ENCODE data around the gene PIKFYVE.
"Not testable (repeated sequence)": the region's sequence is repeated elsewhere in the genome, so short reads cannot be mapped to it uniquely, and the experiment has no call there.

The PIKFYVE gene

DNA sequence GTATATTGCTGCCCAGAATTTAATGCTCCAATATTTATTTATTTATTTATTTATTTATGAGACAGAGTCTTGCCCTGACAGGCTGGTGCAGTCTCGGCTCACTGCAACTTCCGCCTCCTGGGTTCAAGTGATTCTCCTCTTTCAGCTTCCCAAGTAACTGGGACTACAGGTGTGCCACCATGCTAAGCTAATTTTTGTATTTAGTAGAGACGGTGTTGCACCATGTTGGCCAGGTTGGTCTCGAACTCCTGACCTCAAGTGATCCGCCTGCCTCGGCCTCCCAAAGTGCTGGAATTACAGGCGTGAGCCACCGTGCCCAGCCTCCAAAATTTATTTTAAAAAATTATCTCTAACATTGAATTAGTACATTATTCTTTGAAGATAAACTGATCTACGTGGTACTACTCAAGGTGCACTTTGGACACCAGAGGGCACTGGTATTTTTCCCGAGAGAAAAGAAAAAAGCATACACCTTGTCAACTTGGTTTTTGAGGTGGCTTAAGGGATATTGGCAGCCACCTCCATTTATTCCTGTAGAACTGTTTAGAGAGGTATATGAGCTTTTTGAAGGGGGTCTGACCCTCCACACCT is 9.8 kb upstream of the PIKFYVE start:
- no peak for DNase-seq

DNA sequence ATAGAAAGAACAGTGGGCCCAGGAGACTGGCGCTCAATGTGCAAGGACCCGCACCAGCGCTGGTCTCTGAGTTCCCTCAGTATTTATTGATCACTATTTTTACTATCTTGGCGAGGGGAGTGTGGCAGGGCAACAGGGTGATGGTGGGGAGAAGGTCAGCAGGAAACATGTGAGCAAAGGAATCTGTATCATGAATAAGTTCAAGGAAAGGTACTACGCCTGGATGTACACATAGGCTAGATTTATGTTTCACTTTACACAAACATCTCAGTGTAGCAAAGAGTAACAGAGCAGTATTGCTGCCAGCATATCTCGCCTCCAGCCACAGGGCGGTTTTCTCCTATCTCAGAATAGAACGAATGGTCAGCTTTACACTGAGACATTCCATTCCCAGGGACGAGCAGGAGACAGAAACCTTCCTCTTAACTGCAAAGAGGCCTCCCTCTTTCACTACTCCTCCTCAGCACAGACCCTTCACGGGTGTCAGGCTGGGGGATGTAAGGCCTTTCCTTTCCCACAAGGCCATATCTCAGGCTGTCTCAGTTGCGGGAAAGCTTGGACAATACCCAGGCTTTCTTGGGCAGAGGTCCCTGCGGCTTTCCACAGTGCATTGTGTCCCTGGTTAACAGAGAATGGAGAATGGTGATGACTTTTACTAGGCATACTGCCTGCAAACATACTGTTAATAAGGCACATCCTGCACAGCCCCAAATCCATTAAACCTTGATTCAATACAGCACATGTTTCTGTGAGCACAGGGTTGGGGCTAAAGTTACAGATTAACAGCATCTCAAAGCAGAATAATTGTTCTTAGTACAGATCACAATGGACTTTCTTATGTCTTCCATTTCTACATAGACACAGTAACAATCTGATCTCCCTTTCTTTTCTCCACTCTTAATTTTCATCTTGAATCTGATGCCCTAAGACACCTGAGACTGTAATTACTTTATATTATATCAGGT is 8.9 kb upstream of the PIKFYVE start:
- not testable (repeated sequence) for DNase-seq

DNA sequence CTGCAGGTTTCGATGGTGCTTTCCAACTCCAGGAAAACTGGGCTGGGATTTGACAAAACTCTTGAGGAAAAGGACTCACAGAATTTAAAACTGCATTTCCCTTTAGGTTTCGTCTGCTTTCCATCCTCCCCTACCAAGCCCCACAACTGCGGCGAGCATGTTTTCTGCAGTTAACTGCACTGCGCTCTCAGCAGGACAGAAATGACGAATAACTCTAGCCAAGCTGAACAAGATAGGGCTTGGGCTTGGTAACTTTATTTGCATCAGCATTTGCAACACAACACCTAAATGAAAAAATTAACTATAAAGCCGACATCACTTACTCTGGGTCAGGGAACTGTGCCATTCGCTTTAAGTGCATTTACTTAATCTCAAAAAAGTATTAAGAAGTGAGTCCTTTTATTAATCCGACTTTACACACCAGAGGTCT is 669 bp upstream of the PIKFYVE start:
- DNase-seq, result peak; percentile 29

DNA sequence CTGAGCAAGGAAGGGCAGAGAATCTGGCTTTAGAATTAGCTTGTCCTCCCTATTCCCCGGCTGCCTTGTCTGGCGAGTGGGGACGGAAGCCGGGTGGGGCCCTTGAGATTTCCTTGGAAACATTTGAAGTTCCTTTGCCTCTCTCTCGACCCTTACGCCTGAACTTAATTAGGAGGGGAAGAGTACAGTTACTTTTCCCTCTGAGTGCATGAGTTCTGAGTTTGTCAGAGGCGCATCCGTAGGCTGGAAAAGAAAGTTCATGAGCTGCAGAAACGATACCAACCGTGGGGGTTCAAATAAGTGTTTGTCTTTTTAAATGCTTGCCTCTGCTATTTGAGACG is 468 bp downstream of the PIKFYVE start:
- DNase-seq, result no peak

DNA sequence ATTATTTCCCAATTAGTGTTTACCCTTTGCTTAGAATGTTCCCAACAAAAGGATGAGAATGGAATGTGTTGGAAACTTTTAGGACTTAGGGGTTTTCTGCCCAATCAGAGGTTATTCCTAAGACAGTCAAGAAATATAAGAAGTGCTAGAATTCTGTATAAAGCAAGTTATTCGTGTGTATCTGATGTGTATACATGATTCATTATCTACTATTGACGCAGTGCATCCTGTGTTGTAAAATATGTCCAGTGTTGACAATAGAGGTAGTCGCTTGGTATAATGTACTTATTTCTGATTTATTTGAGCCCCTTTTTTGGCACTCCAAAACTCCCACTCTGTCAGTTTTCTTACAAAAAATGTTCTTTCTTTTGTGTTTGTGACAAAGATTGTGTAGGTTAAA is 881 bp downstream of the PIKFYVE start:
- DNase-seq, result no peak

DNA sequence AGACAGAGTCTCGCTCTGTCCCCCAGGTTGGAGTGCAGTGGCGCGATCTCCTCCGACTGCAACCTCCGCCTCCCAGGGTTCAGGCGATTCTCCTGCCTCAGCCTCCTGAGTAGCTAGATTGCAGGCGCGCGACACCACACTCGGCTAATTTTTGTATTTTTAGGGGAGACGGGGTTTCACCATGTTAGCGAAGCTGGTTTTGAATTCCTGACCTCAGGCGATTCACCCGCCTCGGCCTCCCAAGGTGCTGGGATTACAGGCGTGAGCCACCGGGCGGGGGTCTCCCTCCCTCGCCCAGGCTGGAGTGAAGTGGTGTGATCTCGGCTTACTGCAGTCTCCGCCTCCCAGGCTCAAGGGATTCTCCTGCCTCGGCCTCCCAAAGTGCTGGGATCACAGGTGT is 1.5 kb downstream of the PIKFYVE start:
- DNase-seq, result not testable (repeated sequence)

DNA sequence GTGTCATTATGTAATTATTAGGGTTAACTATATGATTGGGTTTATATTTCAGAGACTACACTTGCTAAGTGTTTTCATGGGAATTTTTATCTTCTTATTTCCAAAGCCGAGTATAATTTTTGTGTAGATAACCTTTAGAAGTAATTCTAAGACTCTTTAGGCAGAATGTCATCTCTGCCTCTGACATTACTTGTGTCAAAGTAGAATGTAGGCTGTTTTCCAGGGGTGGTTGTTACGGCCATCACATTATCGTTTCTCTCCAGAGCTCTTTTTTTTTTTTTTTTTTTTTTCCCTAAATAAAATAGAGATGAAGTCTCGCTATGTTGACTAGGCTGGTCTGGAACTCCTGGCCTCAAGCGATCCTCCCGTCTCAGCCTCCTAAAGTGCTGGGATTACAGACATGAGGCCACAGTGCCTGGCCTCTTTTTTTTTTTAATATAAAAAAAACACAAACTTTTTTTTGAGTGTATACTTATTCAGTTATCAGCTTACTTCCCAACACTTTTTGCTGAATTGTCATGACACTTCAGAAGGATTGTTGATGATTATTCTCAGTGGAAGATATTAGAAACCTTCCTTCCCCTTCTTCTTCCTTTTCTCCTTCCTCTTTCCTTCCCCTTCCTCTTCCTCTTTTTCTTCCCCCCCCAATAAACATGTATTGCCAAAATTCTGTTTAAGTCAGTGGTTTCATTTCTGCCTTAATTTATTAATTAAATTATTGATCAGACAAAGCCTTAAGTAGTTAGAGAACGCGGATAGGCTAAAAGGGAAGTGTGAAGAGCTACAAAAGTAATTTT is 2.3 kb downstream of the PIKFYVE start:
- no peak for DNase-seq

DNA sequence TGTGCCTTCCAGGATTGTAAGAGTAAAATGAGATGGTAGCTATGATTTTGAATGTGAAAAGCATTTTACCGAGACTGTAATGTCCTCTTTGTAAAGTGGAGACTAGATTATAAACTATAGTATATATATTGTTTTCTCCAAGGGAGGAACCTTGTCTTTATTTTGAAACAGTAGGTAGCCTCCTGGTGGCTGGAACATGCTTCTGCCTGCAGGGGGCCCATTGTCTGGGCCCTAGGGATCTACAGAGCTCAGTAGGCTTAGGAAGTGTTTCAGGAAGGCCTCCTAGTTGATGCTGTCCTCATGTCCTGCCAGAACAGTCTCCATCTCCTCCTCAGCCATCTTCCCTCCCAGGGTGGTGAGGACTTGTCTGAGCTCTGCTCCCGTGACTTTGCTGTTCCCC is 3.0 kb downstream of the PIKFYVE start:
- DNase-seq, result no peak

DNA sequence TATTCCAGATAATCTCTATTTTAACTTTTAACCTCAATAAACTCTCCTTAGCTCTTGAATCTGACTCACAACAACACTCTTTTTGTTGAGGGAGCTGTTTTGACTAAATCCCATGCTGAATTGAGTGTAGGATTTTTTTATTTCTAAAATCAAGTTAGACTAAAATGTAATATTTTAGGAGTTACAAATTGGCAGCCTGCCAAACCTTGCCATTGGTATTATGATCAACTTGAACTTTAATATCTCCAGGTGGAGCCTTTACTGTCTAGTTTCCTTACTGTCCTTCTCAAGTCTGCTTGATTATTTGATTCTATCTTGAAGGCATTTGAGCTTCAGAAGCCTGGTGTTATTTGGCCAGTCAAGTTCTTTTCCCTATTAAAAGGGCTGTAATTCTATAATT is 8.7 kb downstream of the PIKFYVE start:
- no peak for DNase-seq

DNA sequence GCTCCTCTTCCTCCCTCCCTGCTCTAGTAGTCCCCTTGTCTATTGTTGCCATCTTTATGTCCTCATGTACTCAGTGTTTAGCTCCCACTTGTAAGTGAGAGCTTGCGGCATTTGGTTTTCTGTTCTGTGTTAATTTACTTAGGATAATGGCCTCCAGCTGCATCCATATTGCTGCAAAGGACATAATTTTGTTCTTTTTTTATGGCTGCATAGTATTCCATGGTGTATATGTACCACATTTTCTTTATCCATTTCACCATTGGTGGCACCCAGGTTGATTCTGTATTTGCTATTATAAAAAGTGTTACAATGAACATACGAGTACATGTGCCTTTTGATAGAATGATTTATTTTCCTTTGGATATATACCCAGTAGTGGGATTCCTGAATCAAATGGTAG is 12.5 kb downstream of the PIKFYVE start:
- no peak for DNase-seq

DNA sequence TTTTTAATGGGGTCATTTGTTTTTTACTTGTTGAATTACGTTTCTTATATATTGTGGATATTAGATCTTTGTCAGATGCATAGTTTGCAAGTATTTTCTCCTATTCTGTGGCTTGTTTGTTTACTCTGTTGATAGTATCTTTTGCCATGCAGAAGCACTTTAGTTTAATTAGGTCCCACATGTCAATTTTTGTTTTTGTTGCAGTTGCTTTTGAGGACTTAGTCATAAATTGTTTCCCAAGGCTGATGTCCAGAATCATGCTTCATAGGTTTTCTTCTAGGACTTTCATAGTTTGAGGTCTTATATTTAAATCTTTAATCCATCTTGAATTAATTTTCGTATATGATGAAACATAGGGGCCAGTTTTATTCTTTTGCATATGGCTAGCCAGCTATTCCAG is 13.2 kb downstream of the PIKFYVE start:
- no peak for DNase-seq

DNA sequence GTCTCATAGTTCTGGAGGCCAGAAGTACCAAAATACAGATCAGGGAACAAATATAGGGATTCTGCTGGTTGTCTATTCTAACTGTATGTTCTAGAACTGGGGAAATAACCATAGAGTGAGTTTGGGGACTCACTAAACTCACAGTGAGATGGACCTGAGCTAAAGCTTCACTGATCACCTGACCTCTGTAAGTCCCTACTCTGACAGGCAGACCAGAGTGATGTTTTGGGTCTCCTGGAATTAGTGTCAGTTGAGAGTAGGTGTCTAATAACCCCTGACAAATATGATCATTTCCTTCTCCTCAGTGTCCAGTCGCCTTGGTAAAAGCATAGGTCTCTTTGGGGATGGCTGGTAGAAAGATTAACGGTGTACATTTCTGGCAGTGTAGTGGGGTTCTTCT is 14.2 kb downstream of the PIKFYVE start:
- DNase-seq, result no peak

DNA sequence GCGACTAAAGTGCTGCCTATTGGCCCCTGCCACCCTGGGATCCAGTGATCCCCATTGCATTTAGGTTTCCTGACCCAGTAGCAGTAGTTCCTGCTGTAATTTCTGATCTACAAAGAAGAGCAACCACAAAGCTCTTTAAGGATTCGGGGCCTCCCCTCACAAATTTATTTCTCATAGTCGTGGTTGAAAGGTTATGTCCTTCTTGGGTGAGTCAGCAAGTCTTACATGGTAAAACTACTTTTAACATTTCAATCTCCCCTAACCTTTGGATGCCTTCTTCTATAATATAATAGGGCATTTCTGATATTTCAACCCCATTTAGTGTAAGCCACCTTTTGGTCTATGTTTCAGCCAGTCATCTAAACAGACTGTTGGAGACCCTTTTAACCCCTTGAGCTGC is 14.9 kb downstream of the PIKFYVE start:
- DNase-seq, result no peak

DNA sequence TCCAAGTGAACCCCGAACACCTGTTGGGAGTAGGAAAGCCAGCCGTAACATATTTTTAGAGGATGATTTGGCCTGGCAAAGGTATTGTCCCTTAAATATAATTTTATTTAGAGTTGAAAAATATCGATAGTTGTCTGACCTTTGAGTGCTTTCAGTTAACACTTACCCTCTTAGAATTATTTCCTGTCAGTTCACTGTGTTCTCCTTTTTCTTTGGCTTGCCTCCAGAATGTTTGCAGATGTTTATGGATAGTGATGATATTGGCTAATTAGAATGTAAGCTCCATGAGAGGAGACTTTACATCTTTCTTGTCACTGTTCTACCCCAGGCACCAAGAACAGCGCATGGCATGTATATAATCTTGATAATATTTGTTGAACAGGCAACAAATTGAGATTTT is 19.8 kb downstream of the PIKFYVE start:
- DNase-seq, result no peak

DNA sequence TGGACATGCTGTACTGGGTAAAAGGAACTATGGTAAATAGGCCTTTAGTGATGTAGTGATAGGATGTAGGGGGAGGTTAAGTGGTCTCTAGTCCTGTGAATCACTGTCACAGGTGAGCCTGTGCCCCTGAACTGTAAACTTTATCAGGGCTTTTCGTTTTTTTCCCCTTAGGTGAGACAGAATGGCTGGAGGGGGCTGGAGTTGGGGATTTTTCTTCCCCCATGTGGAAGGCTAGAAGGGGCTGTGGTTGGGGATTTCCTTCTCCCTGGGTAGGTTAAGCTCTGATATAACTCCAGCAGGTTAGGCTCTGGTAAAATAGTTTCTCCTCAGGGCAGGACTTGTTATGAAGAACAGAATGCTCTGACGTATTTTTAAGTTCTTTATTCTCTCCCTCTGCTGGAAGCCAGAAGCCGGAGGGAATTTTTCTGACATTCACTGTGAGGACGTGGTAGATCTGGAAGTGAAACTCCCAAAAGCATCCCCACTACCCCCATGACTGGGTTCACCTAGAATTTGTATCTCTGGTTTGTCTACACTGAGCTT is 28.5 kb downstream of the PIKFYVE start:
- DNase-seq, result no peak

DNA sequence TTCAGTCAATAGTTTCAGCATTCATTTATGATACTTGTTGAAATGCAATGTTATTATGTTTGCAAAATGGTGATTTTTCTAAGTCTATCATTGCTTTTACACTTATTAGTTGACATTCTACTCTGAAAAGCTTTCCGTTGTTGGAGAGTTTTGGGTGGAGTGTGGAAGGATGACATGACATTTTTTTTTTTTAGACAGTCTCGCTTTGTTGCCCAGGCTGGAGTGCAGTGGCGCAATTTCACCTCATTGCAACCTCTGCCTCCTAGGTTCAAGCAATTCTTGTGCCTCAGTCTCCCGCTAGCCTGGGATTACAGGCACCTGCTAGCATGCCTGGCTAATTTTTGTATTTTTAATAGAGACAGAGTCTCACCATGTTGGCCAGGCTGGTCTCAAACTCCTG is 29.8 kb downstream of the PIKFYVE start:
- no peak for DNase-seq

DNA sequence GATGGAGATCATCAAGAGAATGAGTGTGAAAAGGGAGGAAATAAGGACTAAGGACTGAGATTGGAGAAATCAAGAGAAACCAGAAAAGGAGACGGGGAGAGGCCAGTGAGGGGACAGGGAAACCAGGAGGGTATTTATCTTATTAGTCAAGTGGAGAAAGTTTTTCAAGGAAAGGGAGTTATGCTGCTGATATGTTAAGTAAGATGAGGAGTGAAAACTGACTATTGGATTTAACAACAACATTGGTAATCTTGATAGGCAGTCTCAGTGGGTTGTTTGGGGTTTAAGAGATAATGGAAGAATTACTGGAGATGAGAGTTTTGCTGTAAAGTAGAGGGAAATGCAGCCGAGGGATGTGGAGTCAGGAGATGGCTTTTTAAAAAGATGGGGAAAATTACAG is 30.6 kb downstream of the PIKFYVE start:
- DNase-seq, result no peak

DNA sequence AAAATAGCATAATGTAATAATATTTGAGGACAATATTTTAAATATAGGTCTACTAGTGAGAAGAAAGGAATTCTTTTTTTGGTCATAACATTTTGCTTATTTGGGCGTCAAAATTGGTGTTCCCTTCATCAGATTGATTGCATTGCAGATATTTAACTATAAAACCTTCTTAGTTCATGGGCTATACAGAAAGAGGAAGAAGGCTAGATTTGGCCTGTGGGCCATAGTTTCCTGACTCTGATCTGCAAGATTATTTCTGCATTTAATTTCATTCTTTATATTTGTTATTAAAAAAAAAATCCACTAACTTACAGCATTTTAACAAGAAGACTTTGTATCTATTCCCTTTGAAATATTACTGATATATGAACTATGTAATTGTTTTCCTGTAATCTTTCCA is 31.9 kb downstream of the PIKFYVE start:
- DNase-seq, result no peak

DNA sequence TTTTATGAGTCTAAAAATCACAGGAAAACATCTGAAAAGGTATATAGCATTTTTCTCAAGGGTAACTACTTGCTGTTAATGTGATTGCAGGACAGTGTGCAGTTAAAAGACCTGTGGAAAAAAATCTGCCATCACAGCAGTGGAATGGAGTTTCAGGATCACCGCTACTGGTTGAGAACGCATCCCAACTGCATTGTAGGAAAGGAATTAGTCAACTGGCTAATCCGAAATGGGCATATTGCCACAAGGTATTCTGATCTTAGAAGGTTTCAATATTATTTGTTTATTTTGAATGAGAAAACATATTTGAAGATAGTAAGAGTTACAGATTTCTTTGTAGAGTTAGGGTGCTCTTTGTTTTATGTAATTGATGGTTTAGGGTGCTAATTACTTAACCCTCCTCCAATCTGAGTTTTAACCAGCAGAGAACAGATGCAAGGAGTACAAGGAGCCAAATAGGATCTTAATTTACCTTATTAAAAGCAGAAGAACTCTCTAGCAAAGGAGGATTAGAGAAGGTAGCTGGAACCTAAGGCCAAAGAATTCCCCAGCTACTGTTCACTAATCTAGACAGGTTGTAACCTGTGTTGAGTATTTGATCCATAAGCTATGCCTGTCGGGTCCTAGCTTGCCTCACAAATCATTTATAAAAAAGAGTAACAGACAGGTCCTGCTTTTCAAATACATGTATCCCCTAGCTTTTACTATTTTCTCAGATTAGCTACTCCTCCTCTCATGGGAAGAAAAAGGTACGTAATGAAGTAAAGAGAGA is 35.0 kb downstream of the PIKFYVE start:
- DNase-seq, result no peak

DNA sequence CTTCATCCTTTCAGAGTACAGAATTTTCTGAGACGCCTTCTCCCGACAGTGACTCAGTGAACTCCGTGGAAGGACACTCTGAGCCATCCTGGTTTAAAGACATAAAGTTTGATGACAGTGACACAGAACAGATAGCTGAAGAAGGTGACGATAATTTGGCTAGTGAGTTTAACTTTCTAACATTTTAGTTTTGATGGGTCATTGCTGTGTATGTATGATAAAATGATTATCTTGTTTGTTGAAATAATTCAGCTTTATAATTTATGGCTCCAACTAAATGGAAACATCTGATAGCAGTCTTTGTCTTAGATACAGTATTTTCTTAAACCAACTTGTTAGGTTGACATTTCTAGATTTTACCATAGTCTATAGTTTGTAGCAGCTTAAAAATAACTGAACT is 38.1 kb downstream of the PIKFYVE start:
- DNase-seq, result no peak

DNA sequence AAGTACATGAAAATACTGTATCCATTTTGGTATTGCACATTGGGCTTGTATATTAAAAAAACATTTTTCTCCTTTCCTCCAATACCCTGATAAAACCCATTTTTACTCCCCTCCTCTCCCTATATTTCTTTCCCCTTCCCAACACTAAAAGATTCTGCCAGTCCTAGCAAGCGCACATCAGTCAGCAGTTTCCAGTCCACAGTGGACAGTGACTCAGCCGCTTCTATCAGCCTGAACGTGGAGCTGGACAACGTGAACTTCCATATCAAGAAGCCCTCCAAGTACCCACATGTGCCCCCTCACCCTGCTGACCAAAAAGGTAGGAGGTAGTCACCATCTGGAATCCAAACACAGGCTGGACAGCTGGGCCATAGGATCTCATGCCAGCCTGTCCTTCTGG is 38.6 kb downstream of the PIKFYVE start:
- DNase-seq, result no peak

DNA sequence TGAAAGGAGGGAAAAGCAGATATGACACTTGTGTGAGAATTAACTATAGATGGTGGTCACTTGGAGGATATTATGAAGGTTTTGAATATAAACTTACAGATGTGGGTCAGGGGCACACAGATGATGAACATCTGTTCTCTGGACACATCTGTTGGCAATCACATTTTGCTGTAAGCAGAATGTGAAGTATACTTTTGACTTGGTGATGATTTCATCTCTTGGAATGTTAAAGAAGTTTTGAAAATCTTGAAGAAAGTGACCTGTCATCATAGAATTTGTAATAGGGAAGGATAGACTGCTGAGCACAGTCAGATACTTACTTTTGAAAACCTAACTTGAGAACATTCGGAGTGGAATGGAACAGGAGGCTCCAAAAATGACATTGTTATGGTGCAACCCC is 40.2 kb downstream of the PIKFYVE start:
- no peak for DNase-seq

DNA sequence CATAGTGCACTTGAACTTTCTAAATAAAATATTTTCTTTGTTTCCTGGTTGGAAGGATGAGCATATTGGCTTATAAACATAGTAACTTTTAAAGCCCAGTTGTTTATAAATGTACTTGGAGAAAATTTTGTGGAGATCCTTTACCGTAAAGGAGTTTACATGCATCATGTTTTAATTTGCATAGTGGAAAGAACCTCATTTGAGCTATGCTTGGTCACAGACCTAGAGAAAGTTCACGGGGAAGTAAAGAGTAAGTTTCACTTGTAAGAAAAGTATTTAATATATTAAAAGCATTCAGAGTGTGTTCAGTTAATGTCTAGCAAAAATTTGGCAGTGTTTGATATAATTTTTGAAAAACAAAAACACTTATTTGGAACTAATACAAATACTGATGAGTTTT is 45.3 kb downstream of the PIKFYVE start:
- no peak for DNase-seq

Data from NCI-H774 (cell line).